HEK293 (cell line): ENCODE results near the gene SDC3.

ENCODE experiments used
- CTCF ChIP-seq: fragments of 450-650 bp; formaldehyde crosslinking; IDR thresholded peaks from 2 replicates; pipeline ENCODE4 v1.5.1; 2016; ENCODE audit warnings: missing biosample characterization, missing genetic modification characterization
- GLI2 ChIP-seq: fragments of 450-650 bp; formaldehyde crosslinking; IDR thresholded peaks from 2 replicates; pipeline ENCODE4; 2017; ENCODE audit warnings: missing biosample characterization, missing genetic modification characterization, low read depth, borderline replicate concordance
- ZNF133 ChIP-seq: fragments of 450-650 bp; formaldehyde crosslinking; IDR thresholded peaks from 2 replicates; pipeline ENCODE4 v1.5.1; 2016; ENCODE audit warnings: missing biosample characterization, missing genetic modification characterization
- ZNF140 ChIP-seq: fragments of 450-650 bp; formaldehyde crosslinking; IDR thresholded peaks from 2 replicates; pipeline ENCODE4 v1.5.1; 2016; ENCODE audit warnings: missing biosample characterization, missing genetic modification characterization
- ZNF169 ChIP-seq: fragments of 450-650 bp; formaldehyde crosslinking; IDR thresholded peaks from 2 replicates; pipeline ENCODE4 v1.5.1; 2016; ENCODE audit warnings: missing biosample characterization, missing genetic modification characterization
- ZNF416 ChIP-seq: fragments of 450-650 bp; formaldehyde crosslinking; IDR thresholded peaks from 2 replicates; pipeline ENCODE4 v1.5.1; 2016; ENCODE audit warnings: missing biosample characterization, missing genetic modification characterization
- ZNF660 ChIP-seq: fragments of 450-650 bp; IDR thresholded peaks from 2 replicates; pipeline ENCODE4 v1.5.1; 2018; ENCODE audit warnings: missing biosample characterization, mild to moderate bottlenecking, missing genetic modification characterization
- ZNF670 ChIP-seq: fragments of 450-650 bp; formaldehyde crosslinking; IDR thresholded peaks from 2 replicates; pipeline ENCODE4 v1.5.1; 2016; ENCODE audit warnings: missing biosample characterization, missing genetic modification characterization, low read depth
- TF ChIP-seq, protein P1 (sequence below): fragments of 450-650 bp; formaldehyde crosslinking; IDR thresholded peaks from 2 replicates; pipeline ENCODE4 v1.5.1; 2016; ENCODE audit warnings: missing biosample characterization, missing genetic modification characterization
- TF ChIP-seq, protein P2 (sequence below): sonication (generic); formaldehyde crosslinking; IDR thresholded peaks from 2 replicates; pipeline ENCODE4 v1.8.1; 2022; ENCODE audit warnings: mild to moderate bottlenecking, moderate library complexity, missing genetic modification reagents

DNA sequence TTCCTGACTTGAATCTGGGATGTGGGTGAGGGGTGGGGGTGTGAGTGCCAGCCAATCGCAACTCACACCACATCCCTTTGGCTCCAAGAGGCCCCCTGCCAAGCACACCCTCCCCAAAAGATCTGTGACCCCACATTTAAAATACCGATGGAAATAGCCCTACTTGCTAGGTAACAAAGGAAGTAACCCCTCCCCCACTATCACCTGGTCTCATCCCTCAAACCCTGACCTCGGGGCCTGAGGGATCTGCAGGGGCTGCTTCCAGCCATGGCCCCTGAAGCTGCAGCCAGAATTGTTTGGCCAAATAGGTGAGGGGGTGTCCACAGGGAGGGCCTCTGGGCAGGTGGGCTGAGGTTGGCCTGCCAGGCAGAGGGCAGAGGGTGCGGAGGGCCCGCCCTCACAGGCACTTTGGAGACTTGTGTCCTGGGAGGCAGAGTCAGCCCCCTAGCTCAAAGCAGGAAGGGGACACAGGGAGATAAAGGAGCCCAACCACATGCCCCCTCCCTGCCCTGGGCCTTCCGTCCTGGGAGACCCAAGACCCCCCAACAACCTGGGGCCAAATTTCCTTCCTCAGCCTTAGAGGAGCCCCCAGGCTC is 37.2 kb downstream of the SDC3 start:
- no peak for TF ChIP-seq ZNF140 (tag by site-specific recombination)
- TF ChIP-seq, protein P1, sequence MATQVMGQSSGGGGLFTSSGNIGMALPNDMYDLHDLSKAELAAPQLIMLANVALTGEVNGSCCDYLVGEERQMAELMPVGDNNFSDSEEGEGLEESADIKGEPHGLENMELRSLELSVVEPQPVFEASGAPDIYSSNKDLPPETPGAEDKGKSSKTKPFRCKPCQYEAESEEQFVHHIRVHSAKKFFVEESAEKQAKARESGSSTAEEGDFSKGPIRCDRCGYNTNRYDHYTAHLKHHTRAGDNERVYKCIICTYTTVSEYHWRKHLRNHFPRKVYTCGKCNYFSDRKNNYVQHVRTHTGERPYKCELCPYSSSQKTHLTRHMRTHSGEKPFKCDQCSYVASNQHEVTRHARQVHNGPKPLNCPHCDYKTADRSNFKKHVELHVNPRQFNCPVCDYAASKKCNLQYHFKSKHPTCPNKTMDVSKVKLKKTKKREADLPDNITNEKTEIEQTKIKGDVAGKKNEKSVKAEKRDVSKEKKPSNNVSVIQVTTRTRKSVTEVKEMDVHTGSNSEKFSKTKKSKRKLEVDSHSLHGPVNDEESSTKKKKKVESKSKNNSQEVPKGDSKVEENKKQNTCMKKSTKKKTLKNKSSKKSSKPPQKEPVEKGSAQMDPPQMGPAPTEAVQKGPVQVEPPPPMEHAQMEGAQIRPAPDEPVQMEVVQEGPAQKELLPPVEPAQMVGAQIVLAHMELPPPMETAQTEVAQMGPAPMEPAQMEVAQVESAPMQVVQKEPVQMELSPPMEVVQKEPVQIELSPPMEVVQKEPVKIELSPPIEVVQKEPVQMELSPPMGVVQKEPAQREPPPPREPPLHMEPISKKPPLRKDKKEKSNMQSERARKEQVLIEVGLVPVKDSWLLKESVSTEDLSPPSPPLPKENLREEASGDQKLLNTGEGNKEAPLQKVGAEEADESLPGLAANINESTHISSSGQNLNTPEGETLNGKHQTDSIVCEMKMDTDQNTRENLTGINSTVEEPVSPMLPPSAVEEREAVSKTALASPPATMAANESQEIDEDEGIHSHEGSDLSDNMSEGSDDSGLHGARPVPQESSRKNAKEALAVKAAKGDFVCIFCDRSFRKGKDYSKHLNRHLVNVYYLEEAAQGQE (tag by site-specific recombination): no peak
- no peak for TF ChIP-seq ZNF660 (tag by site-specific recombination)
- TF ChIP-seq CTCF (tag by site-specific recombination): no peak
- TF ChIP-seq GLI2: no peak
- TF ChIP-seq ZNF670 (tag by site-specific recombination): no peak
- no peak for TF ChIP-seq ZNF416 (tag by site-specific recombination)
- no peak for TF ChIP-seq ZNF169 (tag by site-specific recombination)
- TF ChIP-seq, protein P2, sequence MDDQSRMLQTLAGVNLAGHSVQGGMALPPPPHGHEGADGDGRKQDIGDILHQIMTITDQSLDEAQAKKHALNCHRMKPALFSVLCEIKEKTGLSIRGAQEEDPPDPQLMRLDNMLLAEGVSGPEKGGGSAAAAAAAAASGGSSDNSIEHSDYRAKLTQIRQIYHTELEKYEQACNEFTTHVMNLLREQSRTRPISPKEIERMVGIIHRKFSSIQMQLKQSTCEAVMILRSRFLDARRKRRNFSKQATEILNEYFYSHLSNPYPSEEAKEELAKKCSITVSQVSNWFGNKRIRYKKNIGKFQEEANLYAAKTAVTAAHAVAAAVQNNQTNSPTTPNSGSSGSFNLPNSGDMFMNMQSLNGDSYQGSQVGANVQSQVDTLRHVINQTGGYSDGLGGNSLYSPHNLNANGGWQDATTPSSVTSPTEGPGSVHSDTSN: no peak
- no peak for TF ChIP-seq ZNF133 (tag by site-specific recombination)
